Gastrocnemius medialis (tissue), 4 donors: Measurements from ENCODE around the gene MFSD11.

ENCODE experiments used
- POLR2A ChIP-seq, 2 donors: fragments of 450-650 bp; IDR thresholded peaks; one replicate each; pipeline ENCODE4 v1.6.1; 2017; ENCODE audit warnings: antibody characterized with exemption in 2 of 2, mild to moderate bottlenecking in 2 of 2, moderate library complexity in 2 of 2
- TF ChIP-seq, protein P1 (sequence below), 5 experiments: fragments of 450-650 bp in 3 of 5; fragments of 200-600 bp in 2 of 5; sonication (generic) in 2 of 5; IDR thresholded peaks in 4 of 5; conservative IDR thresholded peaks in 1 of 5; 1 replicate in 4 of 5; 2 replicates in 1 of 5; pipeline ENCODE4 v1.5.1; 2016 to 2019; ENCODE audit warnings: antibody characterized with exemption in 5 of 5, mild to moderate bottlenecking in 3 of 5, moderate library complexity in 3 of 5

- TF ChIP-seq, protein P1, sequence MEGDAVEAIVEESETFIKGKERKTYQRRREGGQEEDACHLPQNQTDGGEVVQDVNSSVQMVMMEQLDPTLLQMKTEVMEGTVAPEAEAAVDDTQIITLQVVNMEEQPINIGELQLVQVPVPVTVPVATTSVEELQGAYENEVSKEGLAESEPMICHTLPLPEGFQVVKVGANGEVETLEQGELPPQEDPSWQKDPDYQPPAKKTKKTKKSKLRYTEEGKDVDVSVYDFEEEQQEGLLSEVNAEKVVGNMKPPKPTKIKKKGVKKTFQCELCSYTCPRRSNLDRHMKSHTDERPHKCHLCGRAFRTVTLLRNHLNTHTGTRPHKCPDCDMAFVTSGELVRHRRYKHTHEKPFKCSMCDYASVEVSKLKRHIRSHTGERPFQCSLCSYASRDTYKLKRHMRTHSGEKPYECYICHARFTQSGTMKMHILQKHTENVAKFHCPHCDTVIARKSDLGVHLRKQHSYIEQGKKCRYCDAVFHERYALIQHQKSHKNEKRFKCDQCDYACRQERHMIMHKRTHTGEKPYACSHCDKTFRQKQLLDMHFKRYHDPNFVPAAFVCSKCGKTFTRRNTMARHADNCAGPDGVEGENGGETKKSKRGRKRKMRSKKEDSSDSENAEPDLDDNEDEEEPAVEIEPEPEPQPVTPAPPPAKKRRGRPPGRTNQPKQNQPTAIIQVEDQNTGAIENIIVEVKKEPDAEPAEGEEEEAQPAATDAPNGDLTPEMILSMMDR (IDR thresholded peaks at IDR 0.05 in 4 of 5, conservative IDR thresholded peaks at IDR 0.05 in 1 of 5), result no peak
- TF ChIP-seq POLR2A (IDR thresholded peaks at IDR 0.05), result no peak
Measured at GRCh38 chr17:76735006-76735405, 2.9 kb upstream of the MFSD11 start.
